ENCODE data around the gene ANKRD13B.
A peak's percentile ranks its signal among the peaks of the same experiment; 100 is the strongest.
"Not testable (repeated sequence)": the region's sequence is repeated elsewhere in the genome, so short reads cannot be mapped to it uniquely, and the experiment has no call there.

ANKRD13B gene

DNA sequence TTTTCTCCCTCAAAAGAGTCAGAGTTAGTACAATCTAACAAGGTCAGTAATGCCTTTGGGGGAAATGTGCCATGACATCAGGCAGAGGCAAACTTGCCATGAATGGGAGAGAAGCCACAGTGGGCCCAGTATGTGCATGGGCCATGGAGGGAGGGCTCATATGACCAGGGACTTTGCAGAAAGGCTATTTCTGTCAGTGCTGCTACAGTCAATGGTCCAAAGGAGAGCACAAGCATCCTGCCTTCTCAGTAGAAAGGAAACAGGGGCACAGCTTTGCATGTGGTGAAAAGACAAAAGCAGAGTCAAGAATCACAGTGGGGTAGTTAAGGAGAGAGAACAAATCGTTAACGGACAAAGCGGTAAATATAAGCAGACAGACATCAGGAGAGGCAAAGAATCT is 41.0 kb downstream of the ANKRD13B start:
- no peak for DNase-seq
- peaks cover 29 to 44% of the 10 kb centered on the region in 2 donors for H3K36me3 Mint-ChIP-seq
- ATAC-seq (replicated peaks), result no peak
- peaks cover 5 to 23% of the 10 kb centered on the region in 2 donors for H3K4me1 Mint-ChIP-seq
- no peak overlapping the region for H3K4me3 Mint-ChIP-seq
- H3K27ac Mint-ChIP-seq, result peak overlapping the region; percentile 56
- no peaks in the 10 kb centered on the region for H3K27me3 Mint-ChIP-seq
- H3K9me3 Mint-ChIP-seq, result no peaks in the 10 kb centered on the region

DNA sequence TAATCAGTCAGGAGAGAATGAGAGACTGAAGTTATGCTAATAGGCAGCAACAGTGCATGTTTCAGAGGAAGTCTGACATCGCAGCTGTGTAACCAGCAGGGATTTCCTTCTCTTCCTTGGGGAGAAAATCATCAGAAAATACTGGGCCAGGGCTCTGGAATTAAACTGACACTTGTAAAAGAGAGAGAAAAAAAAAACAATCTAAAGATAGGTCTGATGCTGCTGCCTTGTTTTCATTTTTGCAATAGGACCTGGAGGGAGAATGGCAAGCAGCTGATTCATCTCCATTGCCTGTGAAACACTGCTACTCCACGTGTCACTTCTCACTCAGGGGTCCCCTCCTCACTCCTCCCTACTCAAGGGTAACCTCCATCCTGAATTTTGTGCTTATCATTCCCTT is 47.5 kb downstream of the ANKRD13B start:
- no peaks in the 10 kb centered on the region for H3K27me3 Mint-ChIP-seq
- DNase-seq (no peak), ATAC-seq (replicated peaks) (no peak)
- H3K4me1 Mint-ChIP-seq, result peaks cover 28 to 47% of the 10 kb centered on the region in 2 donors
- H3K36me3 Mint-ChIP-seq, result peaks cover 21 to 39% of the 10 kb centered on the region in 2 donors
- peak overlapping the region in 1 of 2 donors; percentile 4 for H3K4me3 Mint-ChIP-seq
- no peaks in the 10 kb centered on the region for H3K9me3 Mint-ChIP-seq
- H3K27ac Mint-ChIP-seq, result peak overlapping the region; percentile 43

GRCh38 chr17:29640981-29641642 is 48.2 kb downstream of the ANKRD13B start:
- no peaks in the 10 kb centered on the region for H3K27me3 Mint-ChIP-seq
- H3K4me3 Mint-ChIP-seq, result no peak overlapping the region
- H3K4me1 Mint-ChIP-seq, result peaks cover 32 to 53% of the 10 kb centered on the region in 2 donors
- no peak for DNase-seq
- H3K27ac Mint-ChIP-seq, result peak overlapping the region; percentile 59
- H3K36me3 Mint-ChIP-seq, result peaks cover 17 to 40% of the 10 kb centered on the region in 2 donors
- no peaks in the 10 kb centered on the region for H3K9me3 Mint-ChIP-seq
- ATAC-seq (replicated peaks), result no peak

GRCh38 chr17:29642171-29642611 is 49.3 kb downstream of the ANKRD13B start:
- DNase-seq, result no peak
- Mint-ChIP-seq H3K4me1 (peaks cover 28 to 53% of the 10 kb centered on the region in 2 donors), H3K27me3 (no peaks in the 10 kb centered on the region), H3K4me3 (no peak overlapping the region), H3K9me3 (no peaks in the 10 kb centered on the region), H3K27ac (peak overlapping the region; percentile 31), H3K36me3 (peaks cover 10 to 34% of the 10 kb centered on the region in 2 donors)
- no peak for ATAC-seq (replicated peaks)

DNA sequence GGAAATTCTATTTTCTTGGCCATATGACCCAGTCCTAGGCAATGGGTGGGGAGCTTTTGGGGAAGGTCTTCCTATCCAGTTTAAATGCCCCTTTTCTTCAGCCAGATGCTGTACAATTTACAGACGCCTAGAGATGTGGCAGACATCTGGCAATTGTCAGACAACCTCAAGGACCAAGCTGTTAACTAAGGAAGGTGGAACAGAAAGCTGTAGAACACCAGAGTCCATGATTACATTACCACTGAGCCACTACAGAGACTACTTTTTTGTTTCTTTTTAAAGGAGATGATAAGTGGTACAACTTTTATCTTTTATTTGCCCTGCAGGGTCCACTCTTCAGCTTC is 50.9 kb downstream of the ANKRD13B start:
- no peak for DNase-seq
- Mint-ChIP-seq H3K4me3 (no peak overlapping the region), H3K27ac (no peak overlapping the region), H3K36me3 (peaks cover 17 to 39% of the 10 kb centered on the region in 2 donors), H3K27me3 (no peaks in the 10 kb centered on the region), H3K4me1 (peaks cover 27 to 46% of the 10 kb centered on the region in 2 donors), H3K9me3 (no peaks in the 10 kb centered on the region)
- no peak for ATAC-seq (replicated peaks)

DNA sequence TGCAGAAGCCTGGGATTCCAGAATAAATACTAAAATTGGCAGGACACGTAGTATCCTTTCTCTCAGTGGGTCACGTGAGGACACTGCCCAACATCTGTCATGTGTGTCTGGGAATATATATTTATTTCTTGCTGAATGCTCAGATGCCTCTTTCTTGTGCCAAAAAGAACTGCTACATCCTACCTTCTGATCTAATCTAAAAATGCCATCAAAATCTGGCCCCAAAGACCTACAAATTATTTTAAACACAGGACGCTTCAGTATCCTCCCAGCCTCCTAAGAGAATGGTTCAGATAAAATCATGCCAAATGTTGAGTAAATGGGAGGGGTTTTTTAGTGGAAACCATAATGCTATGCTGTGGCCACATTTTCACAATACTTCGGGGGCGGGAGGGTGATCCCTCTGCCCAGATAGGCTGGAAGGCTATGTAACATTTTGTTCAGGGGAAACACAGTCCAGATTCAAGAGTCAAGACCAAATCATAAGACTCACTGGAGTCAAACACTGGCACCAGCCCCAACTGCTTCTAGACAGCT is 52.7 kb downstream of the ANKRD13B start:
- ATAC-seq (replicated peaks), result peak in 1 of 2 donors; percentile 22

DNA sequence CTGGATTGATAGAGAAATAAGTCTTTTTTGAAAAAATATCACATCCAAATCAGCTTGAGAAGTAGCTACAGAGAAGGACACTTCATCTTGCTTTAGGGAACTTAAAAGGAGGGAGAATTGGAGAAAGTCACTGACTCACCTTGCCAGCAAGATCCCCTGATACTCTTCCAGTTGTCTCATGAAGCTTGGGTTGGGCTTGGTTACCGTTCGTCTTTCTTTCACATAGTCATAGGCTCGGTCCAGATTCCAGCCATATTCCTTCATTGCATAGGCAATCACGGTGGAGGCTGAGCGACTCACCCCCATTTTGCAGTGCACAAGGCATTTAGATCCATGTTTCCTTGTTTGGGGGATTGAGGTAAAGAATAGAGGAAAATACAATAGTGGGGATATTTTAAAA is 55.1 kb downstream of the ANKRD13B start:
- no peak overlapping the region for H3K27ac Mint-ChIP-seq
- H3K4me3 Mint-ChIP-seq, result no peak overlapping the region

More for the DNA sequence above, 52.7 kb downstream of the ANKRD13B start:
- peak overlapping the region; percentile 69 for H3K27ac Mint-ChIP-seq
- peaks cover 21 to 31% of the 10 kb centered on the region in 2 donors for H3K4me1 Mint-ChIP-seq
- peaks cover 20 to 52% of the 10 kb centered on the region in 2 donors for H3K36me3 Mint-ChIP-seq
- DNase-seq, result no peak
- no peaks in the 10 kb centered on the region for H3K9me3 Mint-ChIP-seq
- no peak overlapping the region for H3K4me3 Mint-ChIP-seq
- no peaks in the 10 kb centered on the region for H3K27me3 Mint-ChIP-seq

GRCh38 chr17:29649359-29649758 is 56.4 kb downstream of the ANKRD13B start:
- H3K4me1 Mint-ChIP-seq, result peaks cover 16% of the 10 kb centered on the region in 2 donors
- peaks cover 22 to 55% of the 10 kb centered on the region in 2 donors for H3K36me3 Mint-ChIP-seq
- H3K27ac Mint-ChIP-seq, result no peak overlapping the region
- no peaks in the 10 kb centered on the region for H3K9me3 Mint-ChIP-seq
- H3K27me3 Mint-ChIP-seq, result no peaks in the 10 kb centered on the region
- H3K4me3 Mint-ChIP-seq, result no peak overlapping the region
- ATAC-seq (replicated peaks) (no peak), DNase-seq (no peak)

More for the DNA sequence above, 55.1 kb downstream of the ANKRD13B start:
- peaks cover 22 to 59% of the 10 kb centered on the region in 2 donors for H3K36me3 Mint-ChIP-seq
- DNase-seq, result no peak
- H3K9me3 Mint-ChIP-seq, result no peaks in the 10 kb centered on the region
- H3K4me1 Mint-ChIP-seq, result peaks cover 16 to 19% of the 10 kb centered on the region in 2 donors
- no peaks in the 10 kb centered on the region for H3K27me3 Mint-ChIP-seq
- ATAC-seq (replicated peaks), result no peak

GRCh38 chr17:29650396-29650795 is 57.5 kb downstream of the ANKRD13B start:
- Mint-ChIP-seq H3K36me3 (peaks cover 15 to 48% of the 10 kb centered on the region in 2 donors), H3K27me3 (no peaks in the 10 kb centered on the region), H3K9me3 (no peaks in the 10 kb centered on the region), H3K4me3 (no peak overlapping the region), H3K27ac (peak overlapping the region; percentile 1), H3K4me1 (peaks cover 9 to 11% of the 10 kb centered on the region in 2 donors)
- DNase-seq, result no peak
- ATAC-seq (replicated peaks), result peak; percentile 55 to 64

- H3K27ac Mint-ChIP-seq; H3K4me1 Mint-ChIP-seq; DNase-seq; ATAC-seq (replicated peaks); H3K4me3 Mint-ChIP-seq; H3K27me3 Mint-ChIP-seq; H3K9me3 Mint-ChIP-seq: not testable (repeated sequence)
- peaks cover 26 to 57% of the 10 kb centered on the region in 2 donors for H3K36me3 Mint-ChIP-seq
Measured at GRCh38 chr17:29651913-29652312, 59.0 kb downstream of the ANKRD13B start.

DNA sequence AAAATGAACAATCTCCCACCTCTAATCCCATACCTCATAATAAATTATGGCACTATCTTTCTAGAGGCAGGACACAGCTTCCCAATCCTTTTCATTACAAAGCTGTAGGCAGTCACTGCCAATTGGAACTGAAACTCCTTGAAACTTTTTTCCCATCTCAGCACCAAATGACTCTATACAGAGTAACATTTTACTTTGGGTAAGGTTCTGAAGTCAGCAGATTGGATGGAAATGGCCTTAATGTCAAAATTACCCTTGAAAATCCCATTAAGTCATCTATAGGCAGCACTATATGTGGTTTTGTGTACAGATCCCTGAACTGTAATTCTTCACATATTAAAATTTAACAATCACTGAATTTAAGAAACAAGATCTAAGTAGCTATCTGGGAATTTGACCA is 60.0 kb downstream of the ANKRD13B start:
- ATAC-seq (replicated peaks), result no peak
- H3K4me3 Mint-ChIP-seq, result no peak overlapping the region
- no peaks in the 10 kb centered on the region for H3K27me3 Mint-ChIP-seq
- no peaks in the 10 kb centered on the region for H3K9me3 Mint-ChIP-seq
- DNase-seq, result no peak
- no peak overlapping the region for H3K27ac Mint-ChIP-seq
- peaks cover 6% of the 10 kb centered on the region in 2 donors for H3K4me1 Mint-ChIP-seq
- peaks cover 26 to 59% of the 10 kb centered on the region in 2 donors for H3K36me3 Mint-ChIP-seq

GRCh38 chr17:29653995-29654714 is 61.2 kb downstream of the ANKRD13B start:
- H3K4me3 Mint-ChIP-seq, result no peak overlapping the region
- H3K4me1 Mint-ChIP-seq, result peaks cover 6% of the 10 kb centered on the region in 2 donors
- H3K27me3 Mint-ChIP-seq, result no peaks in the 10 kb centered on the region
- ATAC-seq (replicated peaks) (no peak), DNase-seq (no peak)
- H3K36me3 Mint-ChIP-seq, result peaks cover 21 to 53% of the 10 kb centered on the region in 2 donors
- H3K27ac Mint-ChIP-seq, result no peak overlapping the region
- no peaks in the 10 kb centered on the region for H3K9me3 Mint-ChIP-seq

DNA sequence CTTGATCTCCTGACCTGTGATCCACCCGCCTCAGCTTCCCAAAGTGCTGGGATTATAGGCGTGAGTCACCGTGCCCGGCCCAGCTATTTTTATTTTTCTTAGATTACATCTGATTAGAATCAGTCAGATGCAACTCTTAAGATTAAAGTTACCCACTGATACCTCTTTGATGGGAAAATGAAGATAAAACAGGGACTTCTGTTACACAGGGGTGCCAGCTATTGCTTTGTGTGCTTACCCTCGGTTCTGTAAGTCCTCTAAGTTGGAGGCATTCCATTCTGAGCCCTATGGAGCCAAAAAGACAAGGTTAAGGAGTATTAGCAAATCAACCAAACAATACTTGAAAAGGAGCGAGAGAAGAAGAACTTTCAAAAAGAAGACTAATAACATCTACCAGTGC is 62.4 kb downstream of the ANKRD13B start:
- peaks cover 5% of the 10 kb centered on the region in 2 donors for H3K4me1 Mint-ChIP-seq
- ATAC-seq (replicated peaks), result no peak
- H3K9me3 Mint-ChIP-seq, result no peaks in the 10 kb centered on the region
- no peak overlapping the region for H3K27ac Mint-ChIP-seq
- H3K36me3 Mint-ChIP-seq, result peaks cover 21 to 43% of the 10 kb centered on the region in 2 donors
- H3K27me3 Mint-ChIP-seq, result no peaks in the 10 kb centered on the region
- no peak overlapping the region for H3K4me3 Mint-ChIP-seq
- no peak for DNase-seq

DNA sequence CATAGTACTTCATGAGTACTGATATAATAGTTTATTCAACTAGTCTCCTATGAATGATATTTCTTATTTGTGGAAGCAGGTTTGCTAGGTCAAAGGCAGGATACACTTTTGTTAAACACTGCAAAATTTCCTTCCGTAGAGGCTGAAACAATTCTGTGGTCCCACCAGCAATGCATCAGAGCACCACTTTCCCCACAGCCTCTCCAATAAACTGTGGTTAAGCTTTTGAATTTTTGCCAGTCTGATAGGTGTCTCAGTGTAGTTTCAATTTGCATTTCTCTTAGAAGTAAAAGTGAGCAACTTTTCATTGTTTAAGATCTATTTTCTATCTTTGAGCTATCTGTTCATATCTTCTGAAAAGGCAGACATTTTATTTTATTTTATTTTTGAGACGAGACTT is 66.2 kb downstream of the ANKRD13B start:
- Mint-ChIP-seq H3K36me3 (peaks cover 27 to 34% of the 10 kb centered on the region in 2 donors), H3K4me3 (no peak overlapping the region), H3K9me3 (peaks cover 0 to 2% of the 10 kb centered on the region in 2 donors), H3K27me3 (no peaks in the 10 kb centered on the region), H3K27ac (peak overlapping the region; percentile 37), H3K4me1 (peaks cover 3 to 8% of the 10 kb centered on the region in 2 donors)
- ATAC-seq (replicated peaks) (no peak), DNase-seq (no peak)

Data from stimulated activated naive B cell treated with anti-CD40 and anti-IgM and Interleukin-4, amounts not matched to agents 10 μg/mL and 1 μg/mL and 100 μg/mL, for 72 hours (primary cell).